K562 (cell line): ENCODE data around the gene CPT1C. TPM values are rescaled to one million over a fixed set of nuclear protein-coding genes. Genes with fewer than 3 reads are reported as not detected.

ENCODE experiments used
- CREM ChIP-seq: IDR thresholded peaks from 2 replicates; pipeline ENCODE4 v1.6.1; 2014; ENCODE audit warnings: antibody characterized with exemption, low read depth
- JUN ChIP-seq, 2 experiments: sonication (generic) in 1 of 2; formaldehyde crosslinking in 1 of 2; IDR thresholded peaks; 2 replicates each; pipeline versions ENCODE4 v1.6.1 to v1.8.0; 2012 to 2022; ENCODE audit warnings: borderline replicate concordance in 2 of 2, mild to moderate bottlenecking in 2 of 2, improper control_type of control experiment in 1 of 2, low read depth in 1 of 2, low read length in 1 of 2, missing genetic modification reagents in 1 of 2
- NR3C1 ChIP-seq: sonication (generic); formaldehyde crosslinking; IDR thresholded peaks from 2 replicates; pipeline ENCODE4 v1.8.1; 2022; ENCODE audit warnings: missing genetic modification reagents
- polyA plus RNA-seq, 8 experiments: library from polyadenylated mRNA; depleted of rRNA in 4 of 8; stranded (reverse) in 5 of 8; unstranded in 3 of 8; fragments of >200 nt; fragmentation: Nextera tagmentation in 2 of 8; fragmentation: Illumina TruSeq in 1 of 8; extraction: Ambion mirVana in 2 of 8; extraction: Trizol in 1 of 8; gene quantifications; 2 replicates each; pipeline versions ENCODE4 v1.2.1 to v1.2.3, GENCODE V29; 2011 to 2014; ENCODE audit warnings: inconsistent platforms in 1 of 8, missing spikeins in 1 of 8
- total RNA-seq, 7 experiments: library from RNA; depleted of rRNA in 6 of 7; stranded (reverse); fragments of >200 nt in 6 of 7; fragmentation: Illumina TruSeq in 2 of 7; extraction: Trizol in 2 of 7; gene quantifications; 2 replicates each; pipeline versions ENCODE4 v1.2.1 to v1.2.3, GENCODE V29; 2011 to 2021; ENCODE audit warnings: low replicate concordance in 1 of 7
- TF ChIP-seq, protein P1 (sequence below), 2 experiments: fragments of 450-650 bp; IDR thresholded peaks; 2 replicates each; pipeline ENCODE4 v1.6.1; 2016
- TF ChIP-seq, protein P2 (sequence below), 2 experiments: fragments of 450-650 bp; formaldehyde crosslinking in 1 of 2; IDR thresholded peaks; 2 replicates each; pipeline versions ENCODE4 v1.4.0 to v1.6.1; 2014 to 2020; ENCODE audit warnings: mild to moderate bottlenecking in 2 of 2, borderline replicate concordance in 1 of 2, low read depth in 1 of 2

Gene CPT1C
- total and polyA plus RNA-seq, 9 of the 15 experiments (the other 6 are each of a cell fraction or from before 2014, with no cell fraction given): 1.9 to 12.3 (median 3.0) TPM

DNA sequence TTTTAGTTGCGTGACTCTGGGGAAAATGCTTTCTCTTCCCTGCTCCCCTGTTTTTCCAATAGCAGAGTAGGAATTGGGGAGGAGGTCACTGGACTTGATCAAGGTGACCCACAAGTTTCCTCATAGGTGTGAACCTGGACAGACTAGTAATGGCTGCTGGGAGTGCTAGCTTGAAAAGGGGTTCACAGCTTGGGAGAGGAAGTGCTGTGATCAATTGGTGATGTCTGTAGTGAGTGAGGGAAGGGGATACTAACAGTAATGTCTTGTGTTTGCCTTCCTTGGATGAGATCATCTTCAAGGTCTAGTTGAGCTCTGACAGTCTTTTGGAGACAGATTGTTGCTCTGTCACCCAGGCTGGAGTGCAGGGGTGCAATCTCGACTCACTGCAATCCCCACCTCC, 23.4 kb upstream of the CPT1C start (continued):
- 0 out of 2 replicates have a peak, but pooled peaks have one; percentile 11 for TF ChIP-seq JUN (IDR thresholded peaks at IDR 0.05; ENCODE audit: borderline replicate concordance, low read depth, low read length)
- TF ChIP-seq JUN (CRISPR knock-in tag; IDR thresholded peaks at IDR 0.05; ENCODE audit: borderline replicate concordance): no peak
- TF ChIP-seq, protein P1, sequence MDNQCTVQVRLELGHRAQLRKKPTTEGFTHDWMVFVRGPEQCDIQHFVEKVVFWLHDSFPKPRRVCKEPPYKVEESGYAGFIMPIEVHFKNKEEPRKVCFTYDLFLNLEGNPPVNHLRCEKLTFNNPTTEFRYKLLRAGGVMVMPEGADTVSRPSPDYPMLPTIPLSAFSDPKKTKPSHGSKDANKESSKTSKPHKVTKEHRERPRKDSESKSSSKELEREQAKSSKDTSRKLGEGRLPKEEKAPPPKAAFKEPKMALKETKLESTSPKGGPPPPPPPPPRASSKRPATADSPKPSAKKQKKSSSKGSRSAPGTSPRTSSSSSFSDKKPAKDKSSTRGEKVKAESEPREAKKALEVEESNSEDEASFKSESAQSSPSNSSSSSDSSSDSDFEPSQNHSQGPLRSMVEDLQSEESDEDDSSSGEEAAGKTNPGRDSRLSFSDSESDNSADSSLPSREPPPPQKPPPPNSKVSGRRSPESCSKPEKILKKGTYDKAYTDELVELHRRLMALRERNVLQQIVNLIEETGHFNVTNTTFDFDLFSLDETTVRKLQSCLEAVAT (IDR thresholded peaks at IDR 0.05): peak in 1 of 2 experiments; percentile 99; a peak in 2 of 4 replicates
- no peak for TF ChIP-seq NR3C1 (CRISPR knock-in tag)
- TF ChIP-seq CREM: 0 out of 2 replicates have a peak, but pooled peaks have one; percentile 18
- TF ChIP-seq, protein P2, sequence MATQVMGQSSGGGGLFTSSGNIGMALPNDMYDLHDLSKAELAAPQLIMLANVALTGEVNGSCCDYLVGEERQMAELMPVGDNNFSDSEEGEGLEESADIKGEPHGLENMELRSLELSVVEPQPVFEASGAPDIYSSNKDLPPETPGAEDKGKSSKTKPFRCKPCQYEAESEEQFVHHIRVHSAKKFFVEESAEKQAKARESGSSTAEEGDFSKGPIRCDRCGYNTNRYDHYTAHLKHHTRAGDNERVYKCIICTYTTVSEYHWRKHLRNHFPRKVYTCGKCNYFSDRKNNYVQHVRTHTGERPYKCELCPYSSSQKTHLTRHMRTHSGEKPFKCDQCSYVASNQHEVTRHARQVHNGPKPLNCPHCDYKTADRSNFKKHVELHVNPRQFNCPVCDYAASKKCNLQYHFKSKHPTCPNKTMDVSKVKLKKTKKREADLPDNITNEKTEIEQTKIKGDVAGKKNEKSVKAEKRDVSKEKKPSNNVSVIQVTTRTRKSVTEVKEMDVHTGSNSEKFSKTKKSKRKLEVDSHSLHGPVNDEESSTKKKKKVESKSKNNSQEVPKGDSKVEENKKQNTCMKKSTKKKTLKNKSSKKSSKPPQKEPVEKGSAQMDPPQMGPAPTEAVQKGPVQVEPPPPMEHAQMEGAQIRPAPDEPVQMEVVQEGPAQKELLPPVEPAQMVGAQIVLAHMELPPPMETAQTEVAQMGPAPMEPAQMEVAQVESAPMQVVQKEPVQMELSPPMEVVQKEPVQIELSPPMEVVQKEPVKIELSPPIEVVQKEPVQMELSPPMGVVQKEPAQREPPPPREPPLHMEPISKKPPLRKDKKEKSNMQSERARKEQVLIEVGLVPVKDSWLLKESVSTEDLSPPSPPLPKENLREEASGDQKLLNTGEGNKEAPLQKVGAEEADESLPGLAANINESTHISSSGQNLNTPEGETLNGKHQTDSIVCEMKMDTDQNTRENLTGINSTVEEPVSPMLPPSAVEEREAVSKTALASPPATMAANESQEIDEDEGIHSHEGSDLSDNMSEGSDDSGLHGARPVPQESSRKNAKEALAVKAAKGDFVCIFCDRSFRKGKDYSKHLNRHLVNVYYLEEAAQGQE (IDR thresholded peaks at IDR 0.05; ENCODE audit: borderline replicate concordance): peak; percentile 71
- TF ChIP-seq, protein P2 (CRISPR knock-in tag; IDR thresholded peaks at IDR 0.05; ENCODE audit: low read depth): no peak
